NT2/D1 (cell line): ENCODE results near the gene COL23A1.

Experiments
- SUZ12 ChIP-seq: IDR thresholded peaks from 2 replicates; pipeline ENCODE4 v1.6.1; 2011; ENCODE audit not compliant: insufficient read length, insufficient read depth; ENCODE audit errors: extremely low read depth
- YY1 ChIP-seq: IDR thresholded peaks from 2 replicates; pipeline ENCODE4 v1.6.1; 2011; ENCODE audit not compliant: insufficient read length, insufficient read depth
- ZNF274 ChIP-seq: IDR thresholded peaks from 2 replicates; pipeline ENCODE4 v1.6.1; 2011; ENCODE audit warnings: mild to moderate bottlenecking, low read depth, low read length

GRCh38 chr5:178361657-178362445 is 228.3 kb downstream of the COL23A1 start:
- TF ChIP-seq YY1 (no peak), ZNF274 (no peak), SUZ12 (no peak)
